ENCODE results near the gene TXNRD2. TPM values are rescaled to one million over a fixed set of nuclear protein-coding genes. Genes with fewer than 3 reads are reported as not detected.
A peak's percentile ranks its signal among the peaks of the same experiment; 100 is the strongest.

The TXNRD2 gene
- total and polyA plus RNA-seq, 2 of the 4 experiments (the other 2 are of a cell fraction): 15.6 to 25.7 TPM

DNA sequence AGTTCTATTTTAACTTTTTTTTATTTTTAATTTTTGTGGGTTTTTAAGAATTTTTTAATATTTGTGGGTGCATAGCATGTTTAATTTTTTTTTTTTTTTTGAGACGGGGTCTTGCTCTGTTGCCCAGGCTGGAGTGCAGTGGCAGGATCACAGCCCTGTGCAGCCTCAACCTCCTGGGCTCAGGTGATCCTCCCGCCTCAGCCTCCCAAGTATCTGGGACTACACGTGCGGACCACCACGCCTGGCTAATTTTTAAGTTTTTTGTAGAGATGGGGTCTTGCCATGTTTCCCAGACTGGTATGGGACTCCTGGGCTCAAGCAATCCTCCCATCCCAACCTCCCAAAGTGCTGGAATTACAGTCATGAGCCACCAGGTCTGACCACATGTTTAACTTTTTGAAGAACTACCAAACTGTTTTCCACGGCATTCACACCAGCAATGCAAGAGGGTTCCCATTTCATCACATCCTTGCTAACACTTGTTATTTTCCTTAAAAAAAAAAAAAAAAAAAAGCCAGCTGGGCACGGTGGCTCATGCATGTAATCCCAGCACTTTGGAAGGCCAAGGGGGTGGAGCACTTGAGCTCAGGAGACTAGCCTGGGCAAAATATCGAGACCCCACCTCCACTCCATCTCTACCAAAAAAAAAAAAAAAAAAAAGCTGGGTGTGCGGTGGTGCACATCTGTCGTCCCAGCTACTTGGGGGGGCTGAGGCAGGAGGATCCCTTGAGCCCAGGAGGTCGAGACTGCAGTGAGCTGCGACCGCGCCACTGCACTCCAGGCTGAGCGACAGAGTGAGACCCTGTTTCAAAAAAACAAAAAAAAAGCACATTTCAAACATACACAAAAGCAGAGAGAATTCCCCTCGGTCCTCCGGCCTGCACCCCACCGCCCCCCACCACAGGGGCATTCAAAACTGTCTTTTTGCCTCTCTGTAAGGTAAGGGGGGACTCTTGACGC is 16.7 kb upstream of the TXNRD2 start:
- Histone ChIP-seq H3K14ac (replicated peaks; ENCODE audit: low read depth, low read length) (peak overlapping the region; percentile 57; the same call in 1 of the 2 replicates), H3K27ac (ENCODE audit: insufficient read depth, low read length) (no peak overlapping the region), H3K4me1 (ENCODE audit: control insufficient read depth, insufficient read depth, low read length) (peaks cover 29% of the 10 kb centered on the region), H3K23ac (ENCODE audit: low read depth, low read length) (no peak overlapping the region), H2AK5ac (ENCODE audit: low read depth, low read length) (peak overlapping the region; percentile 54; the same call in 1 of the 2 replicates), H3K79me1 (ENCODE audit: low read depth in 1 of 2, low read length in 2 of 2) (peaks cover 34 to 81% of the 10 kb centered on the region in 2 experiments), H4K20me1 (ENCODE audit: insufficient read depth, low read length) (peaks cover 63% of the 10 kb centered on the region), H2BK120ac (ENCODE audit: low read depth, low read length) (no peak overlapping the region), H3K18ac (ENCODE audit: low read depth, low read length) (no peak overlapping the region), H3K4ac (ENCODE audit: low read depth, low read length) (peak overlapping the region; percentile 34), H2BK20ac (ENCODE audit: low read depth, low read length) (no peak overlapping the region), H4K5ac (ENCODE audit: low read depth, low read length) (peak overlapping the region; percentile 16; the same call in 1 of the 2 replicates), H3K9me1 (ENCODE audit: insufficient read depth, low read length) (peaks cover 38% of the 10 kb centered on the region), H4K8ac (ENCODE audit: low read depth in 2 of 2, low read length in 2 of 2) (no peak overlapping the region), H3K4me2 (ENCODE audit: low read depth, low read length) (no peak overlapping the region), H3K36me3 (ENCODE audit: control insufficient read depth, insufficient read depth, low read length) (peaks cover 15% of the 10 kb centered on the region), H2BK15ac (ENCODE audit: low read depth, low read length) (no peak overlapping the region), H3K4me3 (ENCODE audit: insufficient read depth, low read depth, low read length) (no peak overlapping the region), H2AK9ac (replicated peaks; ENCODE audit: low read depth, low read length, poor library complexity) (peak overlapping the region; percentile 70), H3K56ac (ENCODE audit: extremely low read depth, insufficient read depth, low read length) (no peak overlapping the region), H3K27me3 (ENCODE audit: control insufficient read depth, insufficient read depth, low read length) (no peaks in the 10 kb centered on the region), H4K91ac (ENCODE audit: insufficient read depth, low read depth, low read length) (no peak overlapping the region), H3K9ac (ENCODE audit: low read depth, low read length) (no peak overlapping the region), H2AFZ (replicated peaks; ENCODE audit: low read length, poor library complexity) (peak overlapping the region; percentile 80), H2BK5ac (ENCODE audit: low read depth, low read length, poor library complexity, severe bottlenecking) (no peak overlapping the region), H3K9me3 (ENCODE audit: control insufficient read depth, insufficient read depth, low read length) (no peaks in the 10 kb centered on the region)
- in situ Hi-C loops (cut with MboI; ENCODE audit: low sequenced_read_pairs): no loop called here
- DNase-seq: peak; percentile 73
- TF ChIP-seq RFX5 (IDR thresholded peaks at IDR 0.05; ENCODE audit: low read depth, low read length): no peak
- TF ChIP-seq SMC3 (IDR thresholded peaks at IDR 0.05; ENCODE audit: low read depth, low read length): no peak
- TF ChIP-seq CHD1 (IDR thresholded peaks at IDR 0.05; ENCODE audit: low read depth, low read length): no peak
- TF ChIP-seq, protein P1, sequence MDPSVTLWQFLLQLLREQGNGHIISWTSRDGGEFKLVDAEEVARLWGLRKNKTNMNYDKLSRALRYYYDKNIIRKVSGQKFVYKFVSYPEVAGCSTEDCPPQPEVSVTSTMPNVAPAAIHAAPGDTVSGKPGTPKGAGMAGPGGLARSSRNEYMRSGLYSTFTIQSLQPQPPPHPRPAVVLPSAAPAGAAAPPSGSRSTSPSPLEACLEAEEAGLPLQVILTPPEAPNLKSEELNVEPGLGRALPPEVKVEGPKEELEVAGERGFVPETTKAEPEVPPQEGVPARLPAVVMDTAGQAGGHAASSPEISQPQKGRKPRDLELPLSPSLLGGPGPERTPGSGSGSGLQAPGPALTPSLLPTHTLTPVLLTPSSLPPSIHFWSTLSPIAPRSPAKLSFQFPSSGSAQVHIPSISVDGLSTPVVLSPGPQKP (IDR thresholded peaks at IDR 0.05; ENCODE audit: borderline replicate concordance, low read depth, low read length): no peak
- no peak for TF ChIP-seq POLR2A (IDR thresholded peaks at IDR 0.05; ENCODE audit: low read depth, low read length)
- CTCF ChIA-PET: interaction anchor here (1.0 kb wide), 1 partner anchor 228 kb away, joined by 4 read pairs; no protein-coding TSS in a partner anchor
- intact Hi-C loops (cut with micrococcal nuclease): no loop called here
- 60% methylated on average over 2 of the region's 19 CpGs; no CpG with 5 or more reads in 1 of the 2 experiments for WGBS, 2 experiments (ENCODE audit: extremely low coverage in 2 of 2, insufficient read length in 1 of 2)
- BruUV-seq (replicated peaks): no TSS peak
- dilution Hi-C loops (cut with HindIII; ENCODE audit: low sequenced_read_pairs, unreplicated experiment): no loop called here
- no peak; the same call in 1 of the 2 replicates for ATAC-seq (ENCODE audit: low read depth)
- POLR2A ChIA-PET (ENCODE audit: unreplicated experiment): interaction anchor here (0.5 kb wide), 1 partner anchor 1740 kb away, joined by 3 read pairs; no protein-coding TSS in a partner anchor

Measured in IMR-90 (cell line).